Fibroblast of lung (primary cell): ENCODE data around the gene UBTF. TPM values are rescaled to one million over a fixed set of nuclear protein-coding genes. Genes with fewer than 3 reads are reported as not detected.

Source experiments
- DNase-seq, 2 donors: peaks; one replicate each; pipeline versions ENCODE4 v3.0.0 to v3.0.0-alpha.2; 2010; ENCODE audit warnings: low read depth in 2 of 2
- H2AFZ ChIP-seq: 2 replicates; pipeline ENCODE4 v1.5.1; 2012; ENCODE audit warnings: low read length, control low read depth, inconsistent platforms
- H3K27ac ChIP-seq: 2 replicates; pipeline ENCODE4 v1.5.1; 2011; ENCODE audit warnings: low read length, control low read depth; ENCODE audit not compliant: insufficient read depth
- H3K27me3 ChIP-seq: 2 replicates; pipeline ENCODE4 v1.5.1; 2011; ENCODE audit warnings: mild to moderate bottlenecking, low read length; ENCODE audit not compliant: control insufficient read depth, insufficient read depth
- H3K36me3 ChIP-seq: 2 replicates; pipeline ENCODE4 v1.5.1; 2011; ENCODE audit warnings: low read length; ENCODE audit not compliant: control insufficient read depth, insufficient read depth
- H3K4me1 ChIP-seq: 2 replicates; pipeline ENCODE4 v1.5.1; 2011; ENCODE audit warnings: low read length; ENCODE audit not compliant: control insufficient read depth, insufficient read depth; ENCODE audit errors: extremely low read depth
- H3K4me2 ChIP-seq: 2 replicates; pipeline ENCODE4 v1.5.1; 2011; ENCODE audit warnings: low read length, control low read depth; ENCODE audit not compliant: insufficient read depth; ENCODE audit errors: extremely low read depth
- H3K4me3 ChIP-seq, 4 experiments: fragments of 200-600 bp in 1 of 4; sonication (generic) in 1 of 4; replicated peaks in 1 of 4; 2 replicates each; pipeline ENCODE4 v1.5.1; 2011 to 2016; ENCODE audit warnings: low read length in 4 of 4, low read depth in 3 of 4, mild to moderate bottlenecking in 3 of 4, control low read depth in 2 of 4, inconsistent platforms in 1 of 4, mixed read lengths in 1 of 4; ENCODE audit not compliant: insufficient read depth in 1 of 4; ENCODE audit errors: control extremely low read depth in 1 of 4
- H3K79me2 ChIP-seq: 2 replicates; pipeline ENCODE4 v1.5.1; 2012; ENCODE audit warnings: mild to moderate bottlenecking, low read length, inconsistent platforms; ENCODE audit not compliant: control insufficient read depth, insufficient read depth
- H3K9ac ChIP-seq: 2 replicates; pipeline ENCODE4 v1.5.1; 2011; ENCODE audit warnings: mild to moderate bottlenecking, low read length, control low read depth; ENCODE audit not compliant: insufficient read depth
- H3K9me3 ChIP-seq: 2 replicates; pipeline ENCODE4 v1.5.1; 2012; ENCODE audit warnings: low read depth, low read length; ENCODE audit not compliant: control insufficient read depth, insufficient read depth
- H4K20me1 ChIP-seq: 2 replicates; pipeline ENCODE4 v1.5.1; 2011; ENCODE audit warnings: low read length; ENCODE audit not compliant: control insufficient read depth, insufficient read depth; ENCODE audit errors: extremely low read depth
- EZH2 ChIP-seq: IDR thresholded peaks from 2 replicates; pipeline ENCODE4 v1.5.1; 2012; ENCODE audit warnings: low read length, control low read depth, mild to moderate bottlenecking; ENCODE audit errors: missing control alignments
- polyA plus RNA-seq, 2 donors: library from polyadenylated mRNA; depleted of rRNA in 1 of 2; stranded (reverse) in 1 of 2; unstranded in 1 of 2; fragments of >200 nt; gene quantifications; 2 replicates each; pipeline ENCODE4 v1.2.1, GENCODE V29; 2011 to 2012; ENCODE audit warnings: missing spikeins in 1 of 2
- total RNA-seq: library from RNA; depleted of rRNA; stranded (reverse); fragments of >200 nt; gene quantifications from 2 replicates; pipeline ENCODE4 v1.2.1, GENCODE V29; 2014
- TF ChIP-seq, protein P1 (sequence below), 2 donors: IDR thresholded peaks in 1 of 2; conservative IDR thresholded peaks in 1 of 2; 1 replicate in 1 of 2; 2 replicates in 1 of 2; pipeline ENCODE4 v1.5.1; 2011 to 2012; ENCODE audit warnings: low read length in 2 of 2, control low read depth in 1 of 2, inconsistent platforms in 1 of 2, low read depth in 1 of 2, mild to moderate bottlenecking in 1 of 2

Gene UBTF
- total and polyA plus RNA-seq, 2 donors (not counting 1 experiment from before 2014, with no cell fraction given): 25.1 to 42.1 TPM

DNA sequence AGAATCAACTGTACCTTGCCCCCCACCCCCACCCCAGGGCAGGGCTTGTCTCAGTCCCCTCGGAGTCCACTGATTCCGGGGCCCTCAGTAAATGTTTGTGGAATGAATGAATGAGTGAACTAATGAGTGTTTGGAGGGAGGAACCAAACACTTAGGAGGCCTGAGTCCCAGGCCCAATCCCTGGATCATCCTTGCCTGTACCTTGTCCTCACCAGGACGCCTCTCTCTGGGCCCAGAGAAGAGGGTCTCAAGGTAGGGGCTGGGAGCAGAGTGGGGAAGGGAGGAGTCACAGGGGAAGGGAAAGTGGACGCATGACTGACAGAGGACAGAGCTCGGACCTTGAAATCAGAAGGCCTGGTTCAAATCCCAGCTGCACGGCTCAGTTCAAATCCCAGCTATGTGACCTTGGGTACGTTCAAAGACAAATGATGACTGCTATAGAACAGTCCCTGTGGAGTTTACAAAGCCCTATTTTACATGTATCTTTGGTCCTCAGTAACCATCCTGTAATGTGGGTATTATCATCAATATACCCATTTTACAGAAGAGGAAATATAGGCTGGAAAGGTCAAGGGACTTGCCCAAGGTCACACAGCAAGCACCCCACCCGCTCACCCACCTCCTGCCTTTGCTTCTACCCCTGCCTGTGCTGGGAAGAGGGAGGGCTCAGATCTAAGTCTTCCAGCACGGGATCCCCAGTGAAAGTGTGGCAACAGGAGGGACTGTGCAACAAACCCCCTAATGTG lies 30.2 kb upstream of the UBTF start:
- Histone ChIP-seq H2AFZ (no peak overlapping the region), H3K4me2 (no peak overlapping the region), H3K9ac (no peak overlapping the region), H3K36me3 (no peaks in the 10 kb centered on the region), H3K27ac (no peak overlapping the region), H3K79me2 (no peaks in the 10 kb centered on the region), H3K9me3 (no peaks in the 10 kb centered on the region), H3K27me3 (no peaks in the 10 kb centered on the region), H4K20me1 (no peaks in the 10 kb centered on the region), H3K4me3 (no peak overlapping the region), H3K4me1 (no peaks in the 10 kb centered on the region)
- no peak for TF ChIP-seq EZH2
- TF ChIP-seq, protein P1, sequence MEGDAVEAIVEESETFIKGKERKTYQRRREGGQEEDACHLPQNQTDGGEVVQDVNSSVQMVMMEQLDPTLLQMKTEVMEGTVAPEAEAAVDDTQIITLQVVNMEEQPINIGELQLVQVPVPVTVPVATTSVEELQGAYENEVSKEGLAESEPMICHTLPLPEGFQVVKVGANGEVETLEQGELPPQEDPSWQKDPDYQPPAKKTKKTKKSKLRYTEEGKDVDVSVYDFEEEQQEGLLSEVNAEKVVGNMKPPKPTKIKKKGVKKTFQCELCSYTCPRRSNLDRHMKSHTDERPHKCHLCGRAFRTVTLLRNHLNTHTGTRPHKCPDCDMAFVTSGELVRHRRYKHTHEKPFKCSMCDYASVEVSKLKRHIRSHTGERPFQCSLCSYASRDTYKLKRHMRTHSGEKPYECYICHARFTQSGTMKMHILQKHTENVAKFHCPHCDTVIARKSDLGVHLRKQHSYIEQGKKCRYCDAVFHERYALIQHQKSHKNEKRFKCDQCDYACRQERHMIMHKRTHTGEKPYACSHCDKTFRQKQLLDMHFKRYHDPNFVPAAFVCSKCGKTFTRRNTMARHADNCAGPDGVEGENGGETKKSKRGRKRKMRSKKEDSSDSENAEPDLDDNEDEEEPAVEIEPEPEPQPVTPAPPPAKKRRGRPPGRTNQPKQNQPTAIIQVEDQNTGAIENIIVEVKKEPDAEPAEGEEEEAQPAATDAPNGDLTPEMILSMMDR (conservative IDR thresholded peaks at IDR 0.05 in 1 of 2, IDR thresholded peaks at IDR 0.05 in 1 of 2; ENCODE audit: low read depth in 1 of 2, low read length in 2 of 2): no peak
- no peak for DNase-seq

DNA sequence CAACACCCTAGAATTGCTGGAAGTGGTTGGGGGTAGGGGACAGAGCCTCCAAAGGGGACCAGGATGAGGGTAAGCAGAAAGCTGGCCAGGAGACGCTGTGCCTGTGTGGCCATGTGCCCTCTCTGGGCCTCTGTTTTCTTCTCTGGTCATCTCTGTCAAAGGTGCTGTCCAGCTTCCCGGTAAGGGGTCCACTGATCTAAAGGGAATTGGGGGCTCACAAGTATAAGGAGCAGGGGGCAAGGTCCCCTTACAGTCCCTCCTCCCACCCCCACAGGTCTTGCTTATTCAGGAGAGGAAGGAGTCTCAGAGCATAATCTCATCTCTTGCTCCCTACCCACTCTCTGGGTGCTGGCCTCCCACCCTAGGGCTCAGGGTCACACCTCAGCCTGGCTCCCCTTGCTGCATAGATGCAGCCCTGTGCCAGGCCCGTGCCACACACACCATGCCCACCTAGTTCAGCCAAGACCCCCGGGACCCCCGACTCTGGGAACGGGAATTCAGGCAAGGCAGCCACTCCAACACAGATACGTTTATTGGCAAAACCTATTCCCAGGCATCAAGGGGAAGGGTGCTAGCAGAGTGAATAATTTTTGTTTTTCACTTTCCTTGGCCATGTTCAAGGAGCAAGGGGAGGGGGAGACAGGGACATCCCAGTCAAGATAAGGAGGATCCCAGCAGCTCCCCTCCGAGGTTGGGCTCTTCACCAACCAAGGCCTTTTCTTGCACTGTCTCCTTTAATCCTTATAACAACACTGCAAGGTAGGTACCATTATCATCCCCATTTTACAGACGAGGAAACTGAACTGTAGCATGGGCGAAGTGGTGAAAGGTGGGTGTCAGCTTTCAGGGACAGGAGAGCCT lies 28.6 kb upstream of the UBTF start:
- Histone ChIP-seq H3K4me1 (no peaks in the 10 kb centered on the region), H3K4me3 (no peak overlapping the region), H3K36me3 (no peaks in the 10 kb centered on the region), H3K27me3 (no peaks in the 10 kb centered on the region), H3K4me2 (no peak overlapping the region), H3K27ac (no peak overlapping the region), H3K9ac (no peak overlapping the region), H4K20me1 (no peaks in the 10 kb centered on the region), H2AFZ (no peak overlapping the region), H3K79me2 (no peaks in the 10 kb centered on the region), H3K9me3 (no peaks in the 10 kb centered on the region)
- DNase-seq: no peak
- TF ChIP-seq, protein P1 (conservative IDR thresholded peaks at IDR 0.05 in 1 of 2, IDR thresholded peaks at IDR 0.05 in 1 of 2; ENCODE audit: low read depth in 1 of 2, low read length in 2 of 2): no peak
- TF ChIP-seq EZH2: no peak

DNA sequence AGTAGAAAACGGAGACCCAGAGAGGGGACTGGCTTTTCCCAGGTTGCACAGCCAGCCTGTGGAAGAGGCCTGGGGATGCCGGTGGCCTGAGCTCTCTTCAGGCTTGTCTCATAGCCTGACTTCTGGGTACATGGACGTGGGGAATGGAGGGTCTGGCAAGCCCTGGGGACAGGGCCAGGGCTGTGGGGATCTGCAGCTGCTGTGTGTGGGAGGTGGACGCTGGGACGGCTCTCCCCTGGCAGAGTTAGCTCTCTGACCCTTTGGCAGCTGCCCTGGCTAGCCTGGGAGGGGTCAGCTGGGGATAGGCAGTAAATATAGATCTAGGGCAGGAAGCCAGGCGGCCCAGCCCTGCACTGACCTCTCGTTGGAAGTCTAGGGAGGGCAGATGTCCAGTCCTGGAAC lies 28.0 kb upstream of the UBTF start:
- Histone ChIP-seq H2AFZ (no peak overlapping the region), H3K9me3 (no peaks in the 10 kb centered on the region), H3K4me1 (no peaks in the 10 kb centered on the region), H3K9ac (no peak overlapping the region), H3K79me2 (no peaks in the 10 kb centered on the region), H3K27me3 (no peaks in the 10 kb centered on the region), H3K27ac (no peak overlapping the region), H3K4me2 (no peak overlapping the region), H4K20me1 (no peaks in the 10 kb centered on the region), H3K4me3 (no peak overlapping the region), H3K36me3 (no peaks in the 10 kb centered on the region)
- TF ChIP-seq, protein P1 (conservative IDR thresholded peaks at IDR 0.05 in 1 of 2, IDR thresholded peaks at IDR 0.05 in 1 of 2; ENCODE audit: low read depth in 1 of 2, low read length in 2 of 2): no peak
- TF ChIP-seq EZH2: no peak
- DNase-seq: no peak
